Measurements from ENCODE around the gene SCARB1.

- no peak for TF ChIP-seq CTCF (IDR thresholded peaks at IDR 0.05)
- no peak for TF ChIP-seq EZH2phosphoT487 (IDR thresholded peaks at IDR 0.05)
- no peak for TF ChIP-seq EZH2 (IDR thresholded peaks at IDR 0.05)
These were observed 5.5 kb upstream of the SCARB1 start for GRCh38 chr12:124869059-124869665.

Measured in neural progenitor cell (in vitro differentiated cells).